Neural cell (in vitro differentiated cells): Measurements from ENCODE around the gene ROS1. TPM values are rescaled to one million over a fixed set of nuclear protein-coding genes. Genes with fewer than 3 reads are reported as not detected.

Experiments used
- H2AFZ ChIP-seq: fragments of 200-600, 300-800 bp; sonication (generic), shearing (Covaris generic); 2 replicates; pipeline ENCODE4 v1.6.0; 2014; ENCODE audit warnings: low read depth, mild to moderate bottlenecking, antibody characterized with exemption, low read length, moderate library complexity
- H3F3A ChIP-seq: fragments of 200-600 bp; shearing (Covaris generic); 2 replicates; pipeline ENCODE4 v1.6.1; 2016; ENCODE audit warnings: mild to moderate bottlenecking, moderate library complexity, mixed read lengths, antibody characterized with exemption, low read length; ENCODE audit not compliant: insufficient read depth, poor library complexity, severe bottlenecking
- H3K27ac ChIP-seq: fragments of 200-600, 300-800 bp; sonication (generic), shearing (Covaris generic); 2 replicates; pipeline ENCODE4 v1.5.1; 2014; ENCODE audit warnings: mild to moderate bottlenecking, low read length, moderate library complexity
- H3K27me3 ChIP-seq: fragments of 300-800, 200-600 bp; sonication (generic), shearing (Covaris generic); 2 replicates; pipeline ENCODE4 v1.6.0; 2014; ENCODE audit warnings: mild to moderate bottlenecking, low read depth, low read length, moderate library complexity; ENCODE audit not compliant: insufficient read depth
- H3K36me3 ChIP-seq: fragments of 300-800, 200-600 bp; sonication (generic), shearing (Covaris generic); 2 replicates; pipeline ENCODE4 v1.5.1; 2014; ENCODE audit warnings: mild to moderate bottlenecking, antibody characterized with exemption, low read length, moderate library complexity; ENCODE audit not compliant: insufficient read depth
- H3K4me2 ChIP-seq: fragments of 300-800, 200-600 bp; sonication (generic), shearing (Covaris generic); 2 replicates; pipeline ENCODE4 v1.6.0; 2014; ENCODE audit warnings: mild to moderate bottlenecking, low read length
- H3K4me3 ChIP-seq: fragments of 300-800, 200-600 bp; sonication (generic), shearing (Covaris generic); 2 replicates; pipeline ENCODE4 v1.5.1; 2014; ENCODE audit warnings: mild to moderate bottlenecking, low read length, moderate library complexity
- H3K79me2 ChIP-seq: fragments of 200-600 bp; shearing (Covaris generic); replicated peaks from 2 replicates; pipeline ENCODE4 v1.6.0; 2014; ENCODE audit warnings: mild to moderate bottlenecking, low read length, moderate library complexity; ENCODE audit not compliant: insufficient read depth
- H3K9ac ChIP-seq: fragments of 300-800, 200-600 bp; sonication (generic), shearing (Covaris generic); 2 replicates; pipeline ENCODE4 v1.6.1; 2016; ENCODE audit warnings: mild to moderate bottlenecking, low read length, mixed read lengths
- H3K9me2 ChIP-seq: fragments of 200-600 bp; shearing (Covaris generic); 2 replicates; pipeline ENCODE4 v1.6.1; 2016; ENCODE audit warnings: mild to moderate bottlenecking, low read length, mixed read lengths; ENCODE audit not compliant: insufficient read depth
- H3K9me3 ChIP-seq: fragments of 200-600, 300-800 bp; sonication (generic), shearing (Covaris generic); 2 replicates; pipeline ENCODE4 v1.6.1; 2016; ENCODE audit warnings: mild to moderate bottlenecking, mixed run types, low read length, moderate library complexity, mixed read lengths
- H4K20me1 ChIP-seq: fragments of 200-600 bp; shearing (Covaris generic); 2 replicates; pipeline ENCODE4 v1.6.1; 2016; ENCODE audit warnings: mild to moderate bottlenecking, mixed run types; ENCODE audit not compliant: insufficient read depth
- CTCF ChIP-seq: fragments of 450-650 bp; IDR thresholded peaks from 2 replicates; pipeline ENCODE4 v1.5.1; 2014; ENCODE audit warnings: antibody characterized with exemption, mild to moderate bottlenecking, moderate library complexity; ENCODE audit not compliant: poor library complexity, severe bottlenecking
- EP300 ChIP-seq: fragments of 450-650 bp; conservative IDR thresholded peaks from 2 replicates; pipeline ENCODE4 v1.6.1; 2014; ENCODE audit warnings: antibody characterized with exemption, mild to moderate bottlenecking, moderate library complexity; ENCODE audit not compliant: poor library complexity, severe bottlenecking
- EZH2 ChIP-seq: fragments of 200-600, 300-800 bp; shearing (Covaris generic), sonication (generic); IDR thresholded peaks from 2 replicates; pipeline ENCODE4 v1.6.1; 2014; ENCODE audit warnings: antibody characterized with exemption, low read length, borderline replicate concordance, mild to moderate bottlenecking; ENCODE audit not compliant: insufficient read depth, poor library complexity, severe bottlenecking
- MXI1 ChIP-seq: fragments of 450-650 bp; conservative IDR thresholded peaks from 2 replicates; pipeline ENCODE4 v1.6.1; 2014; ENCODE audit warnings: antibody characterized with exemption, mild to moderate bottlenecking; ENCODE audit not compliant: poor library complexity, severe bottlenecking
- POLR2AphosphoS5 ChIP-seq: IDR thresholded peaks from 2 replicates; pipeline ENCODE4 v1.6.1; 2012
- RAD21 ChIP-seq: fragments of 450-650 bp; conservative IDR thresholded peaks from 2 replicates; pipeline ENCODE4 v1.6.1; 2014; ENCODE audit warnings: antibody characterized with exemption, mild to moderate bottlenecking, moderate library complexity
- REST ChIP-seq: IDR thresholded peaks from 2 replicates; pipeline ENCODE4 v1.6.1; 2012; ENCODE audit warnings: borderline replicate concordance
- SMC3 ChIP-seq: fragments of 450-650 bp; conservative IDR thresholded peaks from 2 replicates; pipeline ENCODE4 v1.6.1; 2014; ENCODE audit warnings: antibody characterized with exemption, mild to moderate bottlenecking, moderate library complexity; ENCODE audit not compliant: poor library complexity
- TAF1 ChIP-seq: IDR thresholded peaks from 2 replicates; pipeline ENCODE4 v1.6.1; 2012; ENCODE audit warnings: low read depth
- polyA plus RNA-seq: library from polyadenylated mRNA; depleted of rRNA; stranded (reverse); fragments of >200 nt; gene quantifications from 2 replicates; pipeline ENCODE4 v1.2.3, GENCODE V29; 2014

Gene ROS1
- polyA plus RNA-seq, 1 donor from 2014 or later = not detected

GRCh38 chr6:117354671-117355070 is 71.1 kb downstream of the ROS1 start:
- Histone ChIP-seq H3K27me3 (no peaks in the 10 kb centered on the region), H3K79me2 (no peaks in the 10 kb centered on the region), H3K4me2 (no peak overlapping the region), H3K36me3 (no peaks in the 10 kb centered on the region), H4K20me1 (no peaks in the 10 kb centered on the region), H2AFZ (no peak overlapping the region), H3K9me2 (no peaks in the 10 kb centered on the region), H3K4me3 (no peak overlapping the region), H3K9me3 (no peaks in the 10 kb centered on the region), H3K9ac (no peak overlapping the region), H3F3A (no peaks in the 10 kb centered on the region), H3K27ac (no peak overlapping the region)
- no peak for TF ChIP-seq CTCF
- no peak for TF ChIP-seq MXI1
- no peak for TF ChIP-seq RAD21
- TF ChIP-seq EP300 = no peak

- H2AFZ ChIP-seq = no peak overlapping the region
- no peak overlapping the region for H3K4me2 ChIP-seq
- no peaks in the 10 kb centered on the region for H3K79me2 ChIP-seq
- H3K9ac ChIP-seq = no peak overlapping the region
- TF ChIP-seq SMC3 = peak; percentile 63
- TF ChIP-seq TAF1 = no peak
- TF ChIP-seq EP300 = no peak
- TF ChIP-seq RAD21 = peak; percentile 52
- no peak for TF ChIP-seq REST
- no peak for TF ChIP-seq POLR2AphosphoS5
- TF ChIP-seq MXI1 = no peak
- TF ChIP-seq CTCF = peak; percentile 54
- no peak for TF ChIP-seq EZH2
- no peaks in the 10 kb centered on the region for H3K27me3 ChIP-seq
- no peaks in the 10 kb centered on the region for H3K9me2 ChIP-seq
- H3K36me3 ChIP-seq = no peaks in the 10 kb centered on the region
- H3F3A ChIP-seq = no peaks in the 10 kb centered on the region
- no peak overlapping the region for H3K4me3 ChIP-seq
- no peaks in the 10 kb centered on the region for H3K9me3 ChIP-seq
- no peak overlapping the region for H3K27ac ChIP-seq
- no peaks in the 10 kb centered on the region for H4K20me1 ChIP-seq
Measured at GRCh38 chr6:117352466-117353081, 73.2 kb downstream of the ROS1 start.
